SK-N-MC (cell line): ENCODE measurements around the gene ADD1.

Source experiments
- EZH2 ChIP-seq: fragments of 200-600 bp; sonication (generic); IDR thresholded peaks from one replicate; pipeline ENCODE4 v1.6.1; 2017; ENCODE audit warnings: antibody characterized with exemption
- FOXP2 ChIP-seq: optimal IDR thresholded peaks from 2 replicates; pipeline ENCODE3; 2011; ENCODE audit warnings: mild to moderate bottlenecking, moderate library complexity; ENCODE audit not compliant: insufficient read depth; ENCODE audit errors: extremely low read length, control extremely low read depth
- POLR2AphosphoS5 ChIP-seq: IDR thresholded peaks from 2 replicates; pipeline ENCODE4 v1.6.1; 2012; ENCODE audit warnings: mild to moderate bottlenecking, low read depth, low read length, borderline replicate concordance

- TF ChIP-seq POLR2AphosphoS5 (no peak), EZH2 (no peak), FOXP2 (no peak)
These were observed 46.6 kb upstream of the ADD1 start for GRCh38 chr4:2796849-2797544.
